A549 (cell line): ENCODE measurements around the gene VWA5B2. TPM values are rescaled to one million over a fixed set of nuclear protein-coding genes. Genes with fewer than 3 reads are reported as not detected.

Experiments
- ATAC-seq, 2 experiments: fragments of 200-7000 bp in 1 of 2; fragments of >200 bp in 1 of 2; cut with Nextera tagmentation in 1 of 2; cut with Tn5 transposase in 1 of 2; 3 replicates each; pipeline versions ENCODE4 v1.8.0 to v1.9.1; 2018 to 2020; ENCODE audit warnings: mild to moderate bottlenecking in 1 of 2, moderate library complexity in 1 of 2
- CTCF ChIA-PET: fragments of 300-600 bp; sonication (Branson Sonifier 250); formaldehyde crosslinking; extraction: SDS; loops from one replicate; lab custom pipeline; 2021; ENCODE audit warnings: antibody characterized with exemption, inconsistent platforms; lab: Yijun Ruan, JAX
- POLR2A ChIA-PET: fragments of 350-600 bp; formaldehyde crosslinking; extraction: SDS; loops from one replicate; lab custom pipeline; 2021; ENCODE audit warnings: antibody characterized with exemption, inconsistent platforms; lab: Yijun Ruan, JAX
- DNase-seq, 2 experiments: peaks; one replicate each; pipeline versions ENCODE4 v3.0.0 to v3.0.0-alpha.2; 2011 to 2016; ENCODE audit warnings: low read depth in 1 of 2, low spot score in 1 of 2
- FAIRE-seq: peaks from 2 replicates; lab custom pipeline; 2011; peaks lifted over from hg19 to GRCh38; lab: Jason Lieb, UNC
- H3K27ac ChIP-seq, 2 experiments: fragments of >200 bp; sonication (Bioruptor Twin); formaldehyde crosslinking; 3 replicates each; pipeline ENCODE4 v1.5.1; 2016 to 2017
- H3K4me1 ChIP-seq: fragments of >200 bp; sonication (Bioruptor Twin); formaldehyde crosslinking; 3 replicates; pipeline ENCODE4 v1.6.1; 2016
- H3K4me2 ChIP-seq: fragments of >200 bp; sonication (Bioruptor Twin); formaldehyde crosslinking; 3 replicates; pipeline ENCODE4 v1.6.1; 2016
- H3K4me3 ChIP-seq: fragments of >200 bp; sonication (Bioruptor Twin); formaldehyde crosslinking; 3 replicates; pipeline ENCODE4 v1.5.1; 2016
- H3K9me3 ChIP-seq: fragments of >200 bp; sonication (Bioruptor Twin); formaldehyde crosslinking; 3 replicates; pipeline ENCODE4 v1.6.1; 2016
- BHLHE40 ChIP-seq: IDR thresholded peaks from 2 replicates; pipeline ENCODE4 v1.6.1; 2012; ENCODE audit warnings: low read depth, low read length, inconsistent platforms
- CBX2 ChIP-seq: fragments of 200-600 bp; sonication (generic); IDR thresholded peaks from 2 replicates; pipeline ENCODE4 v1.6.1; 2016; ENCODE audit warnings: low read depth, mild to moderate bottlenecking, borderline replicate concordance
- CHD2 ChIP-seq: fragments of 150-350 bp; IDR thresholded peaks from 2 replicates; pipeline ENCODE4 v1.6.1; 2014; ENCODE audit warnings: low read length; ENCODE audit not compliant: partially characterized antibody
- CHD4 ChIP-seq: fragments of 200-600 bp; sonication (generic); IDR thresholded peaks from 2 replicates; pipeline ENCODE4 v1.6.1; 2016; ENCODE audit warnings: antibody characterized with exemption, mild to moderate bottlenecking, borderline replicate concordance
- EHF ChIP-seq: fragments of 250-450 bp; sonication (Bioruptor Pico); IDR thresholded peaks from 2 replicates; pipeline ENCODE4 v1.5.0; 2020; ENCODE audit warnings: mild to moderate bottlenecking
- EP300 ChIP-seq, 2 experiments: fragments of >200 bp; sonication (Bioruptor Twin); formaldehyde crosslinking; IDR thresholded peaks; 2 replicates in 1 of 2; 3 replicates in 1 of 2; pipeline ENCODE4 v1.6.1; 2016 to 2017
- FOSL2 ChIP-seq, 2 experiments: fragments of 450-650 bp in 1 of 2; fragments of >200 bp in 1 of 2; sonication (Bioruptor Twin) in 1 of 2; formaldehyde crosslinking; IDR thresholded peaks; 2 replicates each; pipeline versions ENCODE4 v1.5.0 to v1.6.1; 2016 to 2020; ENCODE audit warnings: mild to moderate bottlenecking in 1 of 2, moderate library complexity in 1 of 2
- JUN ChIP-seq, 2 experiments: fragments of >200 bp; sonication (Bioruptor Twin); formaldehyde crosslinking; IDR thresholded peaks; 2 replicates in 1 of 2; 3 replicates in 1 of 2; pipeline ENCODE4 v1.6.1; 2016 to 2017
- JUNB ChIP-seq: fragments of >200 bp; sonication (Bioruptor Twin); formaldehyde crosslinking; IDR thresholded peaks from 2 replicates; pipeline ENCODE4 v1.6.1; 2016
- POLR2A ChIP-seq: IDR thresholded peaks from 2 replicates; pipeline ENCODE4 v1.6.1; 2012; ENCODE audit warnings: mild to moderate bottlenecking, low read length
- POLR2AphosphoS2 ChIP-seq: conservative IDR thresholded peaks from 2 replicates; pipeline ENCODE4 v1.6.1; 2012; ENCODE audit warnings: low read length, improper control_type of control experiment, inconsistent platforms
- RAD21 ChIP-seq, 2 experiments: fragments of >200 bp in 1 of 2; sonication (Bioruptor Twin) in 1 of 2; formaldehyde crosslinking in 1 of 2; IDR thresholded peaks in 1 of 2; conservative IDR thresholded peaks in 1 of 2; 2 replicates in 1 of 2; 3 replicates in 1 of 2; pipeline ENCODE4 v1.6.1; 2012 to 2018; ENCODE audit warnings: inconsistent platforms in 1 of 2
- RFX5 ChIP-seq: fragments of 450-650 bp; IDR thresholded peaks from 2 replicates; pipeline ENCODE4 v1.7.1; 2014; ENCODE audit warnings: antibody characterized with exemption, mild to moderate bottlenecking, moderate library complexity
- RNF2 ChIP-seq: fragments of 200-600 bp; sonication (generic); IDR thresholded peaks from 2 replicates; pipeline ENCODE4 v1.6.1; 2016; ENCODE audit warnings: low read depth, mild to moderate bottlenecking, antibody characterized with exemption, moderate library complexity, borderline replicate concordance
- SMC3 ChIP-seq: fragments of >200 bp; sonication (Bioruptor Twin); formaldehyde crosslinking; IDR thresholded peaks from 3 replicates; pipeline ENCODE4 v1.6.1; 2018; ENCODE audit warnings: inconsistent platforms
- TP53 ChIP-seq: fragments of 250-450 bp; sonication (Bioruptor Pico); IDR thresholded peaks from 2 replicates; pipeline ENCODE4 v1.5.0; 2021; ENCODE audit warnings: mild to moderate bottlenecking, moderate library complexity
- ZNF302 ChIP-seq: fragments of 250-450 bp; sonication (Bioruptor Pico); IDR thresholded peaks from 2 replicates; pipeline ENCODE4 v1.9.0; 2021; ENCODE audit warnings: inconsistent platforms, mild to moderate bottlenecking, moderate library complexity
- ZSCAN20 ChIP-seq: fragments of 250-450 bp; sonication (Bioruptor Pico); IDR thresholded peaks from 2 replicates; pipeline ENCODE4 v1.8.0; 2022; ENCODE audit warnings: mild to moderate bottlenecking, moderate library complexity
- WGBS: methylation state at CpG from one replicate; pipeline ENCODE4 v1.1.6; 2017; ENCODE audit errors: missing lambda C conversion rate; 5-methylcytosine and 5-hydroxymethylcytosine counted together
- polyA plus RNA-seq, 4 experiments: library from polyadenylated mRNA; depleted of rRNA in 3 of 4; stranded (reverse); fragments of >200 nt; fragmentation: RNase III in 1 of 4; extraction: RNeasy Plus Mini Kit Qiagen cat#74134 plus additional on column Dnase treatment in 1 of 4; gene quantifications; 2 replicates in 3 of 4; 3 replicates in 1 of 4; pipeline ENCODE4 v1.2.3, GENCODE V29; 2011 to 2017
- TF ChIP-seq, protein P1 (sequence below): IDR thresholded peaks from 2 replicates; pipeline ENCODE4 v1.6.1; 2012
- TF ChIP-seq, protein P2 (sequence below): fragments of >200 bp; sonication (Bioruptor Twin); formaldehyde crosslinking; IDR thresholded peaks from 2 replicates; pipeline ENCODE4 v1.6.1; 2016
- TF ChIP-seq, protein P3 (sequence below): fragments of >200 bp; sonication (Bioruptor Twin); formaldehyde crosslinking; IDR thresholded peaks from 3 replicates; pipeline ENCODE4 v1.6.1; 2016
- TF ChIP-seq, protein P4 (sequence below): IDR thresholded peaks from 2 replicates; pipeline ENCODE4 v1.6.1; 2012; ENCODE audit warnings: low read depth, borderline replicate concordance
- TF ChIP-seq, protein P5 (sequence below): fragments of 150-350 bp; IDR thresholded peaks from 2 replicates; pipeline ENCODE4 v1.6.1; 2014; ENCODE audit warnings: low read depth, mild to moderate bottlenecking, low read length

Gene VWA5B2
- polyA plus RNA-seq, 2 of the 4 experiments (the other 2 are of a cell fraction) = 0.37 to 0.48 TPM

DNA sequence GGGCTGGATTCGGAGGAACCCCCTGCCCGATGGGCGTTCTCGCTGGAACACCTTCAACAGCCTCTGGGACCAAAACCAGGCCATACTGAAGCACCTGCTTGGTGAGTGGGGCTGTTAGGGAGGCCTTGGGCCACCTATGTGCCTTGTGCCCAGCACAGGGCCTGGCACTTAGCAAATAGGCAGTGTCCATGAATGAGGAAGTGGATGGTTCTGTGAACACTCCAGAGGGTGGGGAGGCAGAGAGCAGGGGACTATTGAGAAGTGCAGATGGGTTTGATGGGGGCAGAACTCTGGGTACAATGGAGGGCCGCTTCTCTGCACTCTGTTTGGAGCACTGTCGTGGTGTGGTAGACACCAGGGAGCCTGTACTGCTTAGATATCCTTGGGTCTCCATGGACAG, 48.0 kb downstream of the VWA5B2 start:
- no peak for TF ChIP-seq RFX5
- TF ChIP-seq, protein P1, sequence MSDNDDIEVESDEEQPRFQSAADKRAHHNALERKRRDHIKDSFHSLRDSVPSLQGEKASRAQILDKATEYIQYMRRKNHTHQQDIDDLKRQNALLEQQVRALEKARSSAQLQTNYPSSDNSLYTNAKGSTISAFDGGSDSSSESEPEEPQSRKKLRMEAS = no peak
- TF ChIP-seq BHLHE40 = no peak
- TF ChIP-seq EHF = no peak
- TF ChIP-seq TP53 (CRISPR knock-in tag) = no peak
- TF ChIP-seq, protein P2, sequence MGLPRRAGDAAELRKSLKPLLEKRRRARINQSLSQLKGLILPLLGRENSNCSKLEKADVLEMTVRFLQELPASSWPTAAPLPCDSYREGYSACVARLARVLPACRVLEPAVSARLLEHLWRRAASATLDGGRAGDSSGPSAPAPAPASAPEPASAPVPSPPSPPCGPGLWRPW = no peak
- no peak for TF ChIP-seq CHD4
- TF ChIP-seq, all 56 proteins: peak for 0
- H3K4me1 ChIP-seq = no peaks in the 10 kb centered on the region
- no peak overlapping the region for H3K27ac ChIP-seq
- ChIA-PET CTCF (interaction anchor here (1.3 kb wide), 1 partner anchor 11 kb away, joined by 5 read pairs; no protein-coding TSS in a partner anchor), POLR2A (no interaction called here)
- no peak overlapping the region for H3K4me2 ChIP-seq
- WGBS = 31% methylated on average over 3 of the region's 6 CpGs
- no peak for DNase-seq
- H3K9me3 ChIP-seq = no peaks in the 10 kb centered on the region
- no peak overlapping the region for H3K4me3 ChIP-seq
- peak in 1 of 2 experiments; percentile 23; a peak in 1 of 6 replicates for ATAC-seq
- FAIRE-seq = no peak

DNA sequence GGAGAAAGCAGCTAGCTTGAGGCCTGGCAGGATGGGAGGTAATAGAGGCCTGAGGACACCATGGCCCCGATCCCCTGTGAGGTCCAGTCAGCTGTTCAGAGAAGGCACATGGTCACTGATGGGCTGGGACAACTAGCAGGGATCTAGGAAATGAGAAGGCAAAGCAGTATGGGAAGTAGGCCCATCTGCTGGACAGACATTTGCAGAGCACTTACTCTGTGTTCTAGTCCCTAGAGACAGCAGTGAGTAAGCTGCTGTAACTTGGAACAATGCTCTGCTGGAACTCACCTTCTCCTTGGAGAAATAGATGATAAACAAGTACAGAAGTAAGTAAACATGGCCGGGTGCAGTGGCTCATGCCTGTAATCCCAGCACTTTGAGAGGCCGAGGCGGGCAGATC, 53.6 kb downstream of the VWA5B2 start:
- no peak overlapping the region for H3K27ac ChIP-seq
- DNase-seq (no peak), FAIRE-seq (no peak), ATAC-seq (no peak)
- ChIA-PET CTCF (interaction anchor here (1.9 kb wide), 1 partner anchor 11 kb away, joined by 5 read pairs; no protein-coding TSS in a partner anchor), POLR2A (no interaction called here)
- WGBS = 60% methylated on average over 4 of the region's 4 CpGs
- TF ChIP-seq ZNF302 (CRISPR knock-in tag) (no peak), CHD2 (no peak), RNF2 (no peak), SMC3 (no peak), EHF (no peak), ZSCAN20 (no peak), CBX2 (no peak), EP300 (IDR thresholded peaks at IDR 0.05) (no peak), RAD21 (conservative IDR thresholded peaks at IDR 0.05 in 1 of 2, IDR thresholded peaks at IDR 0.05 in 1 of 2) (no peak), POLR2AphosphoS2 (no peak), RFX5 (no peak), JUNB (no peak), POLR2A (no peak), JUN (IDR thresholded peaks at IDR 0.05) (no peak), FOSL2 (IDR thresholded peaks at IDR 0.05) (no peak), FOSL2 (CRISPR knock-in tag; IDR thresholded peaks at IDR 0.05) (no peak)
- TF ChIP-seq, protein P3, sequence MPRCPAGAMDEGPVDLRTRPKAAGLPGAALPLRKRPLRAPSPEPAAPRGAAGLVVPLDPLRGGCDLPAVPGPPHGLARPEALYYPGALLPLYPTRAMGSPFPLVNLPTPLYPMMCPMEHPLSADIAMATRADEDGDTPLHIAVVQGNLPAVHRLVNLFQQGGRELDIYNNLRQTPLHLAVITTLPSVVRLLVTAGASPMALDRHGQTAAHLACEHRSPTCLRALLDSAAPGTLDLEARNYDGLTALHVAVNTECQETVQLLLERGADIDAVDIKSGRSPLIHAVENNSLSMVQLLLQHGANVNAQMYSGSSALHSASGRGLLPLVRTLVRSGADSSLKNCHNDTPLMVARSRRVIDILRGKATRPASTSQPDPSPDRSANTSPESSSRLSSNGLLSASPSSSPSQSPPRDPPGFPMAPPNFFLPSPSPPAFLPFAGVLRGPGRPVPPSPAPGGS = no peak
- TF ChIP-seq, protein P4, sequence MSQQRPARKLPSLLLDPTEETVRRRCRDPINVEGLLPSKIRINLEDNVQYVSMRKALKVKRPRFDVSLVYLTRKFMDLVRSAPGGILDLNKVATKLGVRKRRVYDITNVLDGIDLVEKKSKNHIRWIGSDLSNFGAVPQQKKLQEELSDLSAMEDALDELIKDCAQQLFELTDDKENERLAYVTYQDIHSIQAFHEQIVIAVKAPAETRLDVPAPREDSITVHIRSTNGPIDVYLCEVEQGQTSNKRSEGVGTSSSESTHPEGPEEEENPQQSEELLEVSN = no peak
- TF ChIP-seq, protein P5, sequence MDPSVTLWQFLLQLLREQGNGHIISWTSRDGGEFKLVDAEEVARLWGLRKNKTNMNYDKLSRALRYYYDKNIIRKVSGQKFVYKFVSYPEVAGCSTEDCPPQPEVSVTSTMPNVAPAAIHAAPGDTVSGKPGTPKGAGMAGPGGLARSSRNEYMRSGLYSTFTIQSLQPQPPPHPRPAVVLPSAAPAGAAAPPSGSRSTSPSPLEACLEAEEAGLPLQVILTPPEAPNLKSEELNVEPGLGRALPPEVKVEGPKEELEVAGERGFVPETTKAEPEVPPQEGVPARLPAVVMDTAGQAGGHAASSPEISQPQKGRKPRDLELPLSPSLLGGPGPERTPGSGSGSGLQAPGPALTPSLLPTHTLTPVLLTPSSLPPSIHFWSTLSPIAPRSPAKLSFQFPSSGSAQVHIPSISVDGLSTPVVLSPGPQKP = no peak
- TF ChIP-seq, protein P1 = no peak
- no peaks in the 10 kb centered on the region for H3K4me1 ChIP-seq
- H3K4me3 ChIP-seq = no peak overlapping the region
- H3K9me3 ChIP-seq = no peaks in the 10 kb centered on the region
- H3K4me2 ChIP-seq = no peak overlapping the region
